GM23338 (cell line): ENCODE results near the gene ARHGEF3. TPM values are rescaled to one million over a fixed set of nuclear protein-coding genes. Genes with fewer than 3 reads are reported as not detected.

Experiments
- ATAC-seq: fragments of 200-7000 bp; cut with Tn5 transposase; 3 replicates; pipeline ENCODE4 v1.9.1; 2020
- DNase-seq: peaks from one replicate; pipeline ENCODE4 v3.0.0-alpha.2; 2015; ENCODE audit warnings: low spot score
- H2AFZ ChIP-seq: fragments of 200-600 bp; sonication (generic); 2 replicates; pipeline ENCODE4 v1.8.0; 2016; ENCODE audit warnings: antibody characterized with exemption, mild to moderate bottlenecking, moderate library complexity
- H3F3A ChIP-seq: fragments of 200-600 bp; sonication (generic); replicated peaks from 2 replicates; pipeline ENCODE4 v1.8.0; 2017; ENCODE audit warnings: antibody characterized with exemption, mixed run types, low read depth
- H3K27ac ChIP-seq: fragments of 200-600 bp; sonication (generic); 2 replicates; pipeline ENCODE4 v1.6.1; 2016; ENCODE audit warnings: low read depth
- H3K27me3 ChIP-seq: fragments of 200-600 bp; sonication (generic); 2 replicates; pipeline ENCODE4 v1.8.0; 2016; ENCODE audit warnings: mild to moderate bottlenecking, mixed run types, moderate library complexity; ENCODE audit not compliant: insufficient read depth
- H3K36me3 ChIP-seq: fragments of 200-600 bp; sonication (generic); 2 replicates; pipeline ENCODE4 v1.8.0; 2016; ENCODE audit warnings: mild to moderate bottlenecking; ENCODE audit not compliant: insufficient read depth
- H3K4me1 ChIP-seq: fragments of 200-600 bp; sonication (generic); 2 replicates; pipeline ENCODE4 v1.8.0; 2016; ENCODE audit warnings: mild to moderate bottlenecking, moderate library complexity; ENCODE audit not compliant: insufficient read depth
- H3K4me2 ChIP-seq: fragments of 200-600 bp; sonication (generic); 2 replicates; pipeline ENCODE4 v1.7.1; 2017; ENCODE audit warnings: mixed run types
- H3K4me3 ChIP-seq: fragments of 200-600 bp; sonication (generic); 2 replicates; pipeline ENCODE4 v1.6.1; 2016; ENCODE audit warnings: mixed run types
- H3K79me2 ChIP-seq: fragments of 200-600 bp; sonication (generic); replicated peaks from 2 replicates; pipeline ENCODE4 v1.8.0; 2017; ENCODE audit warnings: mild to moderate bottlenecking; ENCODE audit not compliant: insufficient read depth
- H3K9me2 ChIP-seq: fragments of 200-600 bp; sonication (generic); 2 replicates; pipeline ENCODE4 v1.8.0; 2017; ENCODE audit not compliant: insufficient read depth
- H4K20me1 ChIP-seq: fragments of 200-600 bp; sonication (generic); replicated peaks from 2 replicates; pipeline ENCODE4 v1.8.0; 2017; ENCODE audit warnings: mild to moderate bottlenecking; ENCODE audit not compliant: insufficient read depth
- H3K27ac Mint-ChIP-seq: 2 replicates; pipeline ENCODE4 v1.8.0; 2020; ENCODE audit warnings: inconsistent platforms, mild to moderate bottlenecking, moderate library complexity, mixed read lengths
- H3K27me3 Mint-ChIP-seq: 3 replicates; pipeline ENCODE4 v1.8.0; 2022; ENCODE audit warnings: low read depth, mild to moderate bottlenecking, moderate library complexity, mixed read lengths, inconsistent platforms; ENCODE audit not compliant: insufficient read depth, poor library complexity
- H3K36me3 Mint-ChIP-seq: 3 replicates; pipeline ENCODE4 v1.8.0; 2021; ENCODE audit warnings: low read depth, mild to moderate bottlenecking, inconsistent platforms, moderate library complexity, mixed read lengths
- H3K4me1 Mint-ChIP-seq: 3 replicates; pipeline ENCODE4 v1.8.0; 2020; ENCODE audit warnings: mild to moderate bottlenecking, inconsistent platforms, mixed read lengths
- H3K4me3 Mint-ChIP-seq: 3 replicates; pipeline ENCODE4 v1.8.0; 2021; ENCODE audit warnings: moderate library complexity, mild to moderate bottlenecking, inconsistent platforms, mixed read lengths
- H3K9me3 Mint-ChIP-seq: 3 replicates; pipeline ENCODE4 v1.8.0; 2020; ENCODE audit warnings: moderate library complexity, mild to moderate bottlenecking, inconsistent platforms, mixed read lengths
- CREB1 ChIP-seq: fragments of 250-450 bp; sonication (Bioruptor Pico); IDR thresholded peaks from 2 replicates; pipeline ENCODE4 v1.5.0; 2020; ENCODE audit warnings: low read depth, mild to moderate bottlenecking, moderate library complexity
- EZH2 ChIP-seq: fragments of 200-600 bp; sonication (generic); IDR thresholded peaks from one replicate; pipeline ENCODE4 v1.8.0; 2017; ENCODE audit warnings: antibody characterized with exemption, mild to moderate bottlenecking, low read depth; ENCODE audit not compliant: unreplicated experiment
- EZH2phosphoT487 ChIP-seq: fragments of 200-600 bp; sonication (generic); IDR thresholded peaks from one replicate; pipeline ENCODE4 v1.8.1; 2018; ENCODE audit warnings: antibody characterized with exemption; ENCODE audit not compliant: unreplicated experiment
- JUNB ChIP-seq: IDR thresholded peaks from one replicate; pipeline ENCODE4 v1.6.1; 2016; ENCODE audit warnings: antibody characterized with exemption; ENCODE audit not compliant: unreplicated experiment
- NANOG ChIP-seq: IDR thresholded peaks from 2 replicates; pipeline ENCODE4 v1.6.1; 2016; ENCODE audit warnings: antibody characterized with exemption, borderline replicate concordance
- POLR2AphosphoS5 ChIP-seq: IDR thresholded peaks from 2 replicates; pipeline ENCODE4 v1.6.1; 2016; ENCODE audit warnings: antibody characterized with exemption, low read depth
- STAT1 ChIP-seq: IDR thresholded peaks from one replicate; pipeline ENCODE4 v1.6.1; 2016; ENCODE audit warnings: antibody characterized with exemption; ENCODE audit not compliant: unreplicated experiment
- ZNF114 ChIP-seq: fragments of 250-450 bp; sonication (Bioruptor Pico); IDR thresholded peaks from 2 replicates; pipeline ENCODE4 v1.5.0; 2020; ENCODE audit warnings: mild to moderate bottlenecking, moderate library complexity
- ZNF331 ChIP-seq: fragments of 250-450 bp; sonication (Bioruptor Pico); IDR thresholded peaks from 2 replicates; pipeline ENCODE4 v1.5.0; 2020; ENCODE audit warnings: low read depth, mild to moderate bottlenecking, moderate library complexity
- polyA plus RNA-seq: library from polyadenylated mRNA; unstranded; fragments of >200 nt; fragmentation: Nextera tagmentation; extraction: Ambion mirVana; gene quantifications from 2 replicates; pipeline ENCODE4 v1.2.1, GENCODE V29; 2016
- total RNA-seq: library from RNA; depleted of rRNA; stranded (reverse); fragments of >200 nt; shearing (Covaris generic); gene quantifications from 2 replicates; pipeline ENCODE4 v1.2.3, GENCODE V29; 2014
- TF ChIP-seq, protein P1 (sequence below): fragments of 250-450 bp; sonication (Bioruptor Pico); IDR thresholded peaks from 2 replicates; pipeline ENCODE4 v1.5.0; 2020; ENCODE audit warnings: mild to moderate bottlenecking, moderate library complexity
- TF ChIP-seq, protein P2 (sequence below): IDR thresholded peaks from one replicate; pipeline ENCODE4 v1.6.1; 2018; ENCODE audit warnings: antibody characterized with exemption; ENCODE audit not compliant: unreplicated experiment
- TF ChIP-seq, protein P3 (sequence below): IDR thresholded peaks from 2 replicates; pipeline ENCODE4 v1.6.1; 2016; ENCODE audit warnings: antibody characterized with exemption
- TF ChIP-seq, protein P4 (sequence below), 2 experiments: fragments of 200-600 bp in 1 of 2; sonication (generic) in 1 of 2; conservative IDR thresholded peaks; 2 replicates each; pipeline versions ENCODE4 v1.5.1 to v1.6.1; 2016 to 2017; ENCODE audit warnings: antibody characterized with exemption in 2 of 2, low read depth in 2 of 2, mild to moderate bottlenecking in 2 of 2, moderate library complexity in 1 of 2

Gene ARHGEF3
- total and polyA plus RNA-seq, 2 experiments from 2014 or later: 5.0 to 5.1 TPM

DNA sequence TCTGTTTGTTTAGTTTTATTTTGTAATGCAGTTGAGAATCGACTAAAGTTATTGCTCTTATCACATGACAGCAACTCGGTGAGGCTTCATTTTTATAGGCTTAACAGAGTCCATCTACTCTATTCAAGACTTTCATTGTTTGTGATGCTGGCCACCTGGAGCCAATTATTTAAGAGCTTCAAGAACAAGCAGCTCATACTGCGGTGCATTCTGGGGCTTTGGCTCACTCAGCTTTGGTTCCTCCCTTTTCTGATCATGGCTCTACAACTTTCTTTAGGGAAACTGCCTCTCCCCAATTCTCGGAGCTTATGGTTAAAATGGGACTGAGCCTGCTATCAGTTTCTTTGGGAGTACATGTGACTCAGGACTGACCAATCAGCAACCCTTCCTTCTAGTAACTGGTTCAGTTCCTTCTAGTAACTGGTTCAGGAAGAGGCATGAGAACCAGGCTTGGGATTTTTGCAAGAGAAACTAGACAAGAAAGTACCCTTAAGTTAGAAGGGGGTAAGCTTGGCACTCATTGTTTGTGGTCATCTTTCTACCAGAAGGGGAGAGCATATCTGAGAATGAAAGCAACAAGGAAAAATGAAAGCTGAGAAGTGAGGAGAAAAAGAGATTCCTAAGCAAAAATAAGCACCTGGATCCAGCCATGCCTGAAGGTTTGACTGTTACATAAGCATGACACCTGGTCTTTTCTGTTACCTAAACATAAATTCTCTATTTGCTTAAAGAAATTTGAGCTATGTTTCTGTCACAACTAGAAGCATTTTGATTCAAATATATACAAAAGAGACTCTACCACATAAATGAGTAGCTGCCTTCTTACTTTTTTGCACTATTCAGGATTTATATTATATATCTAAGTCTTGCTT is 24.1 kb upstream of the ARHGEF3 start:
- H3K27ac ChIP-seq: no peak overlapping the region
- no peak overlapping the region for H3K27ac Mint-ChIP-seq
- DNase-seq (no peak), ATAC-seq (no peak)
- H3K4me1 Mint-ChIP-seq: peaks cover 24% of the 10 kb centered on the region
- H4K20me1 ChIP-seq: no peaks in the 10 kb centered on the region
- H3K4me3 ChIP-seq: no peak overlapping the region
- H3K36me3 Mint-ChIP-seq: no peaks in the 10 kb centered on the region
- peaks cover 25% of the 10 kb centered on the region for H3K4me1 ChIP-seq
- H3K9me2 ChIP-seq: no peaks in the 10 kb centered on the region
- no peak overlapping the region for H3K4me3 Mint-ChIP-seq
- no peaks in the 10 kb centered on the region for H3F3A ChIP-seq
- H3K4me2 ChIP-seq: no peak overlapping the region
- no peaks in the 10 kb centered on the region for H3K9me3 Mint-ChIP-seq
- no peak overlapping the region for H2AFZ ChIP-seq
- H3K36me3 ChIP-seq: no peaks in the 10 kb centered on the region
- TF ChIP-seq STAT1 (no peak), POLR2AphosphoS5 (no peak), ZNF114 (CRISPR knock-in tag) (no peak), JUNB (no peak), NANOG (no peak), EZH2phosphoT487 (no peak), EZH2 (no peak), ZNF331 (CRISPR knock-in tag) (no peak), CREB1 (CRISPR knock-in tag) (no peak)
- TF ChIP-seq, protein P1, sequence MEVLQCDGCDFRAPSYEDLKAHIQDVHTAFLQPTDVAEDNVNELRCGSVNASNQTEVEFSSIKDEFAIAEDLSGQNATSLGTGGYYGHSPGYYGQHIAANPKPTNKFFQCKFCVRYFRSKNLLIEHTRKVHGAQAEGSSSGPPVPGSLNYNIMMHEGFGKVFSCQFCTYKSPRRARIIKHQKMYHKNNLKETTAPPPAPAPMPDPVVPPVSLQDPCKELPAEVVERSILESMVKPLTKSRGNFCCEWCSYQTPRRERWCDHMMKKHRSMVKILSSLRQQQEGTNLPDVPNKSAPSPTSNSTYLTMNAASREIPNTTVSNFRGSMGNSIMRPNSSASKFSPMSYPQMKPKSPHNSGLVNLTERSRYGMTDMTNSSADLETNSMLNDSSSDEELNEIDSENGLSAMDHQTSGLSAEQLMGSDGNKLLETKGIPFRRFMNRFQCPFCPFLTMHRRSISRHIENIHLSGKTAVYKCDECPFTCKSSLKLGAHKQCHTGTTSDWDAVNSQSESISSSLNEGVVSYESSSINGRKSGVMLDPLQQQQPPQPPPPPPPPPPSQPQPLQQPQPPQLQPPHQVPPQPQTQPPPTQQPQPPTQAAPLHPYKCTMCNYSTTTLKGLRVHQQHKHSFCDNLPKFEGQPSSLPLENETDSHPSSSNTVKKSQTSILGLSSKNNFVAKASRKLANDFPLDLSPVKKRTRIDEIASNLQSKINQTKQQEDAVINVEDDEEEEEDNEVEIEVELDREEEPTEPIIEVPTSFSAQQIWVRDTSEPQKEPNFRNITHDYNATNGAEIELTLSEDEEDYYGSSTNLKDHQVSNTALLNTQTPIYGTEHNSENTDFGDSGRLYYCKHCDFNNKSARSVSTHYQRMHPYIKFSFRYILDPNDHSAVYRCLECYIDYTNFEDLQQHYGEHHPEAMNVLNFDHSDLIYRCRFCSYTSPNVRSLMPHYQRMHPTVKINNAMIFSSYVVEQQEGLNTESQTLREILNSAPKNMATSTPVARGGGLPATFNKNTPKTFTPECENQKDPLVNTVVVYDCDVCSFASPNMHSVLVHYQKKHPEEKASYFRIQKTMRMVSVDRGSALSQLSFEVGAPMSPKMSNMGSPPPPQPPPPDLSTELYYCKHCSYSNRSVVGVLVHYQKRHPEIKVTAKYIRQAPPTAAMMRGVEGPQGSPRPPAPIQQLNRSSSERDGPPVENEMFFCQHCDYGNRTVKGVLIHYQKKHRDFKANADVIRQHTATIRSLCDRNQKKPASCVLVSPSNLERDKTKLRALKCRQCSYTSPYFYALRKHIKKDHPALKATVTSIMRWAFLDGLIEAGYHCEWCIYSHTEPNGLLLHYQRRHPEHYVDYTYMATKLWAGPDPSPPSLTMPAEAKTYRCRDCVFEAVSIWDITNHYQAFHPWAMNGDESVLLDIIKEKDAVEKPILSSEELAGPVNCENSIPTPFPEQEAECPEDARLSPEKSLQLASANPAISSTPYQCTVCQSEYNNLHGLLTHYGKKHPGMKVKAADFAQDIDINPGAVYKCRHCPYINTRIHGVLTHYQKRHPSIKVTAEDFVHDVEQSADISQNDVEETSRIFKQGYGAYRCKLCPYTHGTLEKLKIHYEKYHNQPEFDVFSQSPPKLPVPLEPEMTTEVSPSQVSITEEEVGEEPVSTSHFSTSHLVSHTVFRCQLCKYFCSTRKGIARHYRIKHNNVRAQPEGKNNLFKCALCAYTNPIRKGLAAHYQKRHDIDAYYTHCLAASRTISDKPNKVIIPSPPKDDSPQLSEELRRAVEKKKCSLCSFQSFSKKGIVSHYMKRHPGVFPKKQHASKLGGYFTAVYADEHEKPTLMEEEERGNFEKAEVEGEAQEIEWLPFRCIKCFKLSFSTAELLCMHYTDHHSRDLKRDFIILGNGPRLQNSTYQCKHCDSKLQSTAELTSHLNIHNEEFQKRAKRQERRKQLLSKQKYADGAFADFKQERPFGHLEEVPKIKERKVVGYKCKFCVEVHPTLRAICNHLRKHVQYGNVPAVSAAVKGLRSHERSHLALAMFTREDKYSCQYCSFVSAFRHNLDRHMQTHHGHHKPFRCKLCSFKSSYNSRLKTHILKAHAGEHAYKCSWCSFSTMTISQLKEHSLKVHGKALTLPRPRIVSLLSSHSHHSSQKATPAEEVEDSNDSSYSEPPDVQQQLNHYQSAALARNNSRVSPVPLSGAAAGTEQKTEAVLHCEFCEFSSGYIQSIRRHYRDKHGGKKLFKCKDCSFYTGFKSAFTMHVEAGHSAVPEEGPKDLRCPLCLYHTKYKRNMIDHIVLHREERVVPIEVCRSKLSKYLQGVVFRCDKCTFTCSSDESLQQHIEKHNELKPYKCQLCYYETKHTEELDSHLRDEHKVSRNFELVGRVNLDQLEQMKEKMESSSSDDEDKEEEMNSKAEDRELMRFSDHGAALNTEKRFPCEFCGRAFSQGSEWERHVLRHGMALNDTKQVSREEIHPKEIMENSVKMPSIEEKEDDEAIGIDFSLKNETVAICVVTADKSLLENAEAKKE: no peak
- TF ChIP-seq, protein P2, sequence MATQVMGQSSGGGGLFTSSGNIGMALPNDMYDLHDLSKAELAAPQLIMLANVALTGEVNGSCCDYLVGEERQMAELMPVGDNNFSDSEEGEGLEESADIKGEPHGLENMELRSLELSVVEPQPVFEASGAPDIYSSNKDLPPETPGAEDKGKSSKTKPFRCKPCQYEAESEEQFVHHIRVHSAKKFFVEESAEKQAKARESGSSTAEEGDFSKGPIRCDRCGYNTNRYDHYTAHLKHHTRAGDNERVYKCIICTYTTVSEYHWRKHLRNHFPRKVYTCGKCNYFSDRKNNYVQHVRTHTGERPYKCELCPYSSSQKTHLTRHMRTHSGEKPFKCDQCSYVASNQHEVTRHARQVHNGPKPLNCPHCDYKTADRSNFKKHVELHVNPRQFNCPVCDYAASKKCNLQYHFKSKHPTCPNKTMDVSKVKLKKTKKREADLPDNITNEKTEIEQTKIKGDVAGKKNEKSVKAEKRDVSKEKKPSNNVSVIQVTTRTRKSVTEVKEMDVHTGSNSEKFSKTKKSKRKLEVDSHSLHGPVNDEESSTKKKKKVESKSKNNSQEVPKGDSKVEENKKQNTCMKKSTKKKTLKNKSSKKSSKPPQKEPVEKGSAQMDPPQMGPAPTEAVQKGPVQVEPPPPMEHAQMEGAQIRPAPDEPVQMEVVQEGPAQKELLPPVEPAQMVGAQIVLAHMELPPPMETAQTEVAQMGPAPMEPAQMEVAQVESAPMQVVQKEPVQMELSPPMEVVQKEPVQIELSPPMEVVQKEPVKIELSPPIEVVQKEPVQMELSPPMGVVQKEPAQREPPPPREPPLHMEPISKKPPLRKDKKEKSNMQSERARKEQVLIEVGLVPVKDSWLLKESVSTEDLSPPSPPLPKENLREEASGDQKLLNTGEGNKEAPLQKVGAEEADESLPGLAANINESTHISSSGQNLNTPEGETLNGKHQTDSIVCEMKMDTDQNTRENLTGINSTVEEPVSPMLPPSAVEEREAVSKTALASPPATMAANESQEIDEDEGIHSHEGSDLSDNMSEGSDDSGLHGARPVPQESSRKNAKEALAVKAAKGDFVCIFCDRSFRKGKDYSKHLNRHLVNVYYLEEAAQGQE: no peak
- TF ChIP-seq, protein P3, sequence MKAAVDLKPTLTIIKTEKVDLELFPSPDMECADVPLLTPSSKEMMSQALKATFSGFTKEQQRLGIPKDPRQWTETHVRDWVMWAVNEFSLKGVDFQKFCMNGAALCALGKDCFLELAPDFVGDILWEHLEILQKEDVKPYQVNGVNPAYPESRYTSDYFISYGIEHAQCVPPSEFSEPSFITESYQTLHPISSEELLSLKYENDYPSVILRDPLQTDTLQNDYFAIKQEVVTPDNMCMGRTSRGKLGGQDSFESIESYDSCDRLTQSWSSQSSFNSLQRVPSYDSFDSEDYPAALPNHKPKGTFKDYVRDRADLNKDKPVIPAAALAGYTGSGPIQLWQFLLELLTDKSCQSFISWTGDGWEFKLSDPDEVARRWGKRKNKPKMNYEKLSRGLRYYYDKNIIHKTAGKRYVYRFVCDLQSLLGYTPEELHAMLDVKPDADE: no peak
- TF ChIP-seq, protein P4, sequence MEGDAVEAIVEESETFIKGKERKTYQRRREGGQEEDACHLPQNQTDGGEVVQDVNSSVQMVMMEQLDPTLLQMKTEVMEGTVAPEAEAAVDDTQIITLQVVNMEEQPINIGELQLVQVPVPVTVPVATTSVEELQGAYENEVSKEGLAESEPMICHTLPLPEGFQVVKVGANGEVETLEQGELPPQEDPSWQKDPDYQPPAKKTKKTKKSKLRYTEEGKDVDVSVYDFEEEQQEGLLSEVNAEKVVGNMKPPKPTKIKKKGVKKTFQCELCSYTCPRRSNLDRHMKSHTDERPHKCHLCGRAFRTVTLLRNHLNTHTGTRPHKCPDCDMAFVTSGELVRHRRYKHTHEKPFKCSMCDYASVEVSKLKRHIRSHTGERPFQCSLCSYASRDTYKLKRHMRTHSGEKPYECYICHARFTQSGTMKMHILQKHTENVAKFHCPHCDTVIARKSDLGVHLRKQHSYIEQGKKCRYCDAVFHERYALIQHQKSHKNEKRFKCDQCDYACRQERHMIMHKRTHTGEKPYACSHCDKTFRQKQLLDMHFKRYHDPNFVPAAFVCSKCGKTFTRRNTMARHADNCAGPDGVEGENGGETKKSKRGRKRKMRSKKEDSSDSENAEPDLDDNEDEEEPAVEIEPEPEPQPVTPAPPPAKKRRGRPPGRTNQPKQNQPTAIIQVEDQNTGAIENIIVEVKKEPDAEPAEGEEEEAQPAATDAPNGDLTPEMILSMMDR (conservative IDR thresholded peaks at IDR 0.05; ENCODE audit: low read depth in 2 of 2): no peak
- peaks cover 1% of the 10 kb centered on the region for H3K27me3 Mint-ChIP-seq
- no peaks in the 10 kb centered on the region for H3K27me3 ChIP-seq
- no peaks in the 10 kb centered on the region for H3K79me2 ChIP-seq
